HG03060 (cell line): ENCODE measurements around the gene ACADVL.
"Not testable (repeated sequence)": the region's sequence is repeated elsewhere in the genome, so short reads cannot be mapped to it uniquely, and the experiment has no call there.

Experiments
- ATAC-seq: cut with Tn5 transposase; IDR thresholded peaks from one replicate; pipeline ENCODE4 v1.9.1; 2021; ENCODE audit warnings: low read depth, moderate number of reproducible peaks; ENCODE audit not compliant: unreplicated experiment

ACADVL gene

DNA sequence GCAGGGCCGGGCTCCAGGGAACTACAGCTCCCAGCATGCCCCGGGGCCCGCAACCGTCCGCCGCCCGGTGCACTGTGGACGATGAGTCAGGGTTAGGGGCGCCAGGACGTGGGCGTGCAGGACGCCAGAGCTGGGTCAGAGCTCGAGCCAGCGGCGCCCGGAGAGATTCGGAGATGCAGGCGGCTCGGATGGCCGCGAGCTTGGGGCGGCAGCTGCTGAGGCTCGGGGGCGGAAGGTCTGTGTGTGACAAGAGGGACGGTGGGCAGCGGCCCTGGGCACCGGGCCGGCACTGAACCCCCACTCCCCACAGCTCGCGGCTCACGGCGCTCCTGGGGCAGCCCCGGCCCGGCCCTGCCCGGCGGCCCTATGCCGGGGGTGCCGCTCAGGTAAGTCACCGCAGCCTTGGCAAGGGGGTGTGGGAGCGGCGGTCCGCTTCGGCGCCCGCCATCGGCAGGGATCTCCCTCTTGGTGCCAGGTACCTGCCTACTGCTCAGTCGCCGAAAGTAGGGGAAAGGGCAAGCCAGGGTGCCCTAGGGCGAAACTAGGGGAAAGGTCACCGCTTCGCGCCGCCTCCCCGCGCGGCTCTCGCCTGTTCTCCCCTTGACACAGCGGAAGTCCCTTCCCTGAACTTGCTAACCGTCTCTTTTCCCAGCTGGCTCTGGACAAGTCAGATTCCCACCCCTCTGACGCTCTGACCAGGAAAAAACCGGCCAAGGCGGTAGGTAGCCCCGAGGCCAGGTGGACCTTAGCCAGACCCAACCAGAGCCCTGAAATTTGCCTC lies at the start of gene ACADVL, which contains the start of gene DLG4:
Gene ACADVL (plus strand): TSS at position 127 of the 781 bp plus-strand sequence. CDS start 47 bp downstream, at position 174.
Gene DLG4 (minus strand): TSS at position 25 of the 781 bp plus-strand sequence.
- ATAC-seq, result no peak

DNA sequence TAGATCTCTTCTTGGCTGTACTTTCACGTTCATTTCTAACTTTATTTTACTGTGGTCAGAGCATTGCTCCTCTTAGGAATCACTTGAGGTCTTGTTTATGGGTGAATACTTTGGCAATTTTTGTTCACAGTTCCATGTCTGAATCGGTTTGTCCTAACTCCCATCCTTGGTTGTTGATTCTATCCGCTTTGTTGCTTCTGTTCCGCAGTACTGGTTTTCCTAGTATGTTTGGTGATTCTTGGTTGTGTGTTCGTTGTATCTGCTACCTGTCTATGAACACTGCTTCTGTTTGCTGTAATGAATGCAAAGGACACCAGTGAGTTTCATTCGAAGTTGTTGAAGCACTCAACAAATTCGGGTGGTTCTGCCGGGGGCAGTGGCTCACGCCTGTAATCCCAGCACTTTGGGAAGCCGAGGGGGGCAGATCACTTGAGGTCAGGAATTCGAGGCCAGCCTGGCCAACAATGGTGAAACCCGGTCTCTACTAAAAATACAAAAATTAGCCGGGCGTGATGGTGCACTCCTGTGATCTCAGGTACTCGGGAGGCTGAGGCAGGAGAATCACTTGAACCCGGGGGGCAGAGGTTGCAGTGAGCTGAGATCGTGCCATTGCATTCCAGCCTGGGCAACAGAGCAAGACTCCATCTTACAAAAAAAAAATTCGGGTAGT lies 47.1 kb upstream of the ACADVL start:
- ATAC-seq, result not testable (repeated sequence)

DNA sequence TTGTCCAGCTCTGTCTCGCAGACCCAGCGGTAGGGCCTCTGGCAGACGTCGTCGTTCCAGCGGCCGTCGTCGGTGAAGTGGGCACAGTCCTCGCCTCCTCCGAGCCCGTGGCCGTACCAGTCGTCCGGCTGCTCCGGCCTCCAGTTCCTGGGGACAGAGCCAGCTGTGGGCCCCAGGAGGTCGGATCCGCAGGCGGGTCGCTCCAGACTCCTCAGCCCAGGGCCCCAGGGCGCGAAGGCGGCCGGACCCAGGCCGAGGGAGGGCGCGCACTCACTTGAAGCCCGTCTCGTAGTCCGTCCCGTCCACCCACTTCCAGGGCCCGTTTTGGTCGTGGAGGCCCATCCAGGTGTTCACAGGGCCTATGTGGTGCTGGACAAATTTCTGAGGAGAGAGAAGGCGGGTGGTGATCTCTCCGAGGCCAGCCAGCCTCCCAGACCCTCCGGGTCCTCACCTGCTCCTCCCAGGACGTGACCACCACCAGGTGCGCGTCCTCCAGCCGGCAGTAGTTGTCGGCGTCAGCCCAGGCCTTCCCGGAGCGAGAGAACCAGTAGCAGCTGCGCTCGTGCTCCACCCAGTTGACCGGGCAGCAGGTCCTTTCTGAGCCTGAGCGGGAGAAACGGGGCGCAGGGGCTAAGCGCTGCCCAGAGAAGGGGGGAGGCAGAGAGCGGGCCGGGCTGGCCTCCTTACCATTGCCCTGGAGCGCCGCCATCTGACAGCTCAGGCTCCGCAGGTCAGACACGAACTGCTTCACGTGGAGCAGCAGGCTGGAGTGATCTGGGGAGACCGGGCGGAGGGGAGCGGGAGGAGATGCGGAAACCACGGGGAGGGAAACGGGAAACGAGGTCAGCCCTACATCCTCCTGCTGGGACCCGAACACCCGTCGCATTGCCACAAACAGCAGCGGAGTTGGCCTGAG lies 45.8 kb upstream of the ACADVL start:
- no peak for ATAC-seq

DNA sequence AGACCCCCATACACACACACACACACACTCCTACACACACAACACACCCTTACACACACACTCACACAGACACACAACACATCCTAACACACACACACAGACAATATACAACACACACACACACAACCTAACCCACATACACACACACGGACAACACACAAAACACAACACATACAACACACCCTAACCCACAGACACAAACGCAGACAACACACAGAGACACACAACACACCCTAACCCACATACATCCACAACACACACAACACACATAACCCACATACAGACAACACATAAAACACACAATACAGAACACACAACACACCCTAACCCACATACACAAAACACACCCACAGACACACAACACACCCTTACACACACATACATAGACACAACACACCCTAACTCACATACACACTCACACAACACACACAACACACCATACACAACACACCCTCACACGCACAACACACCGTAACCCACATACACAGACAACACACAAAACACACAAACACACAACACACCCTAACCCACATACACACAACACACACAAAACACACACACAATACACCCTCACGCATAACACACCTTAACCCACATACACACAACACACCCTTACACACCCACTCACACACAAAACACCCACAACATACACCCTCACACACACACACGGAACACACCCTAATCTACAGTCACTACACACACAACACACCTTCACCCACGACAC lies 45.0 kb upstream of the ACADVL start:
- ATAC-seq, result no peak

DNA sequence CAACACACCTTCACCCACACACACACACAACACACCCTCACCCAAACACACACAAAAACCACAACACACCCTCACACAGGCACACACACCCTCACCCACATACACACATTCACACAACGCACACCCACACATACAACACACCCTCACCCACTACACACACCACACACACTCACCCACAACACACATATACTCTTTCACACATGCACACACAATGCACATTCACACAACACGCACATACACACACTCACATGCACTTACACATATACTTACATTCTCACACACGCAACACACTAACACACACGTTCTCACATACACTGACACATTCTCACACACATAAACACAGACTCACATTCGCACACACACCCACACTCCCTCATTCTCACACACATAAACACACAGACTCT lies 44.4 kb upstream of the ACADVL start:
- no peak for ATAC-seq

DNA sequence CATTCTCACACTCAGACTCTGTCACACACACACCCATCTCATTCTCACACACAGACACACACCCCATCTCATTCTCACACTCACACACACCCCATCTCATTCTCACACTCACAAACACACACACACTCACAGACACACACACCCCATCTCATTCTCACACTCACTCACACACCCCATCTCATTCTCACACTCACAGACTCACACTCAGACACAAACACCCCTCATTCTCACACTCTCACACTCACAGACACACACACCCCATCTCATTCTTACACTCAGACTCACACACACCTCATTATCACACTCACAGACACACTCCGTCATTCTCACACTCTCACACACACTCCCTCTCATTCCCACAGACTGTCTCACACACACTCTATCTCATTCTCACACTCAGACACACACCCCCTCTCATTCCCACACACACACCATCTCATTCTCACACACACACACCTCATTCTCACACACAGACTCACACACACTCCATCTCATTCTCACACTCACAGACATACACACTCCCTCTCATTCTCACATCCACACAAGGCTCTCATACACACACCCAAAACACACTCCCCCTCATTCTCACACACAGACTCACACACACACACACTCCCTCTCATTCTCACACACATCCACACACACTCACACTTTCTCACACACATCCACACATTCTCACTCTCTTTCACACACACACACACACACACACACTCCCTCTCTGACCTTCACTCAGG lies 43.5 kb upstream of the ACADVL start:
- no peak for ATAC-seq

DNA sequence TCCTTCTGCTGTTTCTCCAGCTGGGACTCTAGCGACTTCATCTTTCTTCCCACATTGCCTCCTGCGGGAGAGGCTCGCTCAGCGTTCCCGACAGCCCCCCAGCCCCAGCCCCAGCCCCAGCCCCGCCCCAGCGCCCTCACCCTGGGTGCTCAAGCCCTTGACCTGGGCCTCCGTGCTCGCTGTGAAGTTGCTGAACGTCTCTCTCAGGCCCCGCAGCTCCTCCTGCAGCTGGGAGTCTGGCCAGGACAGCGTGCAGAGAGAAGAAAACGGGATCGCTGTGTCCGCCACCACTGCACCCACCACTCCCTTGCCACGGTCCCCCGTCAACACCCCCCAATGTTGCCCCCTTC lies 42.9 kb upstream of the ACADVL start:
- ATAC-seq, result no peak

DNA sequence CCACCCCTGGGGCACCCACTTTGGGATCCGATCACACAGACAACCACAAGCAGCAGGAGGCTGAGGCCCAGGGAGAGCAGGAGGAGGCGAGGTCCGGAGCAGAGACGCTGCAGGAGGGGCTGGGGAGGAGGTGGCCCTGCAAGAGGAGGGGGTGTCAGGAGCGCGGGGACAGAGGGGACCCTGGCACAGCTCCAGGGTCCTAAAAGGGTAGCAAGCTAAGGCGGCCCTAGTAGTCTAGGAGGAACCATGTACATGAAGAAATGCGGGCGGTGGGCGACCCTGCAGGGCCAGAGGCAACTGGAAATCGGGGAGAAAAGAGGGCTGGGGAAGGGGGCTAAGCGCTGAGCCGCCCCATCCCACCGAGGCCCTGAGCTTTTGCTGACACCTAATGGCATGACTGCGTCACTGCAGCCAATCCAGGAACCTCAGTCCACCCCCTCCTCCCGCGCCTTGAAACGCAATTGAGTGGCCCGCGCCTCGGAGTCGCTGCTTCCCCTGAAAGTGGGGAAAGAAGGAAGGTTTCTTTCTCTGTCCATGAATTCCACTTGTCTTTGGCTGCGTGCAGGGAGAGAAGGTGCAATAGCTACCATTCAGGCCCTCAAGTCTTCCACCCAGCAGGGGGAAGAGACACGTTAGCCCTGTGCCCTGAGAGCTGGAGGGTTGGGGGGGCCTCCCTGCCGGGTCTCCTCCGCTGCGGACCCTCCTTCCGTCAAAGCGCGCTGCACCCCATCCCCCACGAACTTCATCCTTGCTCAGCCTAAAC lies 42.4 kb upstream of the ACADVL start:
- no peak for ATAC-seq

DNA sequence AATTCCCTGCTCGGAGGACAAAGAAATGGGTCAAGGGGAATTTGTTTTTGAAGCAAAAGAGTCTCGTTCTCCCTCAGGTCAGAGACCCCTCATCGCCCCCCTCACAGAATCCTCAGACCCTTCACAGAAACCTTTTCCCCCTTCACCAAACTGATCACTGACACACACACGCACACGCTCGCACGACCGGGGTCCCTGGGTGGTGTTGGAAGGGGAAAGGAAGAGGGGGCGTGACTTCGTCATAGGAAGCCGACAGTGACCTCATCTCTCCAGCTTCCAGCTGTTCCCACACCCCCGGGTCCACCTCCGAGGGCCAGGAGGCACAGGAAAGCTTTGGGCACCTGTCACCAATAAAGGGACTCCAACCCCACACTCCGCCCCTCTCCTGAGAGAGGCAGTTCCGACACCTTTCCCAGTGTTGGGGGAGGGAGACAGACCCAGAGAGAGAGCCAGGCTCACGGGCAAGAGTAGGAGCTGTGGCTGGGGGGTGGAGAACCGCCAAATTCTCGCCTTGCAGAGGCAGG lies 41.7 kb upstream of the ACADVL start:
- no peak for ATAC-seq

DNA sequence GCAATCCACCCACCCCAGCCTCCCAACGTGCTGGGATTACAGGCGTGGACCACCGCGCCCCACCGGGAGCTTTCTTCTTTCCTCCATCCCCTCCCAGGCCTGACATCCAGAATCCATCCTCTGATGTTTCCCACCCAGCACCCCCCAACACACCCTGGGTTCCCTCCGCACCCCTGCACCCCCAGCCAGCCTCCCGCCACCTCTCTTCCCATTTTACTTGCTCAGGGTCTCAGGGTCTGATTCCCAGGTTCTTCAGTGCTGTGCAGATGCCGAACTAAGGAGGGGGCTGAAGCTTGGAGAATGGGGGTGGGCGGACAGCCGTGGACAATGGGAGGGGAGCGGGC lies 40.8 kb upstream of the ACADVL start:
- no peak for ATAC-seq

DNA sequence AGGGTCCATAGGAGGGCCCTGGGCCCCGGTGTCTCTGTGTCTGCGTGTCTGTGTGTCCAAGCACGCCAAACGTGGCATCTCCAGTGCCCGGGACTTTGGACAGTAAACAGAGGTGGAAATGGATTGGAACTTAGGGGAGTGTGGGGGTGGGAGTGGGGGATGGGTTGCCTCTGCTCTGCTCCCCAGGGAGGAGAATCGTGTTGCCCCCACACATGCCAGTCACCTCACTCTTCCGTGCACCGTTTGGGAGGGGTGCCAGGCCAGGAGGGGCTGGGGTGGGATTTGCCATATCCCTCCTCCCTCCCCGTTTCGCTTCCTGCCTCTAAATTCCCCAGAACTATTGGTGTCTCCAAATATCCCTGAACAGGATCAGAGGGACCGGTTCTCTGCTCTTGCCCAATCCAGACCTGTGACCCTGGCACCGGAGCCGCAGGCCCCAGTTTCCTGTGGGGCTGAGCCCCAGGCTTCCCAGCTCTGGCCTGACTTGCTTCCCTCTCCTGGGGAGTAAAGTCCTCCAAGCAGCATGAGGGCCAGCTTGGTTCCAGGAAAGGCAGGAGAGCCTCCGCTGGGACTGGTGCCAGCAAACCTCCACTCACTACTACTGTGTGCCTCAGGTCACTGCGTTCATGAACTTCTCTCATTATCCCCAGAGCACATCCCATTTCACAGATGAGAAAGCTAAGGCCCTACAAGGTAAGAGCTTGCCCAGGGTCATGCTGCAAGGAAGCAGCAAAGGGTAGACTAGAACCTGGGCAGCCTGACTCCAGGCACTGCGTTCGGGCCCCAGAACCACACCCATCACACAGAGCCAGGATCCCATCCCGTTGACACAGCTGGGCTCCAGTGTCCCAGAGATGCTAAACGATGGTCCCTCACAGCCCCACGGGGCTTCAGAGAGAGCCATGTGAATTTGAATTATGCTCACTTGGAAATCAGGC lies 40.2 kb upstream of the ACADVL start, which contains the start of gene ASGR1:
Gene ASGR1 (minus strand): TSS at position 54 of the 938 bp plus-strand sequence. CDS start 807 bp downstream, outside the sequence.
- no peak for ATAC-seq

DNA sequence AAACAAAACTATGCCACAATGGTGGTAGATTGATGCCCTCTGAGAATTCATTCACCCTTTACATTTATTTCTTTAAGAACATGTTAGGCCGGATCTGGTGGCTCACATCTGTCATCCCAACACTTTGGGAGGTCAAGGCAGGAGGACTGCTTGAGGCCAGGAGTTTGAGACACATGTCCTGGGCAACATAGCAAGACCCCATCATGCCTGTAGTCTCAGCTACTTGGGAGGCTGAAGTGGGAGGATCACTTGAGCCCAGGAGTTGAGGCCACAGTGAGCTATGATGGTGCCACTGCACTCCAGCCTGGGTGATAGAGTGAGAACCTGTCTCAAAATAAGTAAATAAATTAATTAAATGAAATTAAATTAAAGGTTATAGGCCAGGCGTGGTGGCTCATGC lies 37.6 kb upstream of the ACADVL start:
- not testable (repeated sequence) for ATAC-seq

DNA sequence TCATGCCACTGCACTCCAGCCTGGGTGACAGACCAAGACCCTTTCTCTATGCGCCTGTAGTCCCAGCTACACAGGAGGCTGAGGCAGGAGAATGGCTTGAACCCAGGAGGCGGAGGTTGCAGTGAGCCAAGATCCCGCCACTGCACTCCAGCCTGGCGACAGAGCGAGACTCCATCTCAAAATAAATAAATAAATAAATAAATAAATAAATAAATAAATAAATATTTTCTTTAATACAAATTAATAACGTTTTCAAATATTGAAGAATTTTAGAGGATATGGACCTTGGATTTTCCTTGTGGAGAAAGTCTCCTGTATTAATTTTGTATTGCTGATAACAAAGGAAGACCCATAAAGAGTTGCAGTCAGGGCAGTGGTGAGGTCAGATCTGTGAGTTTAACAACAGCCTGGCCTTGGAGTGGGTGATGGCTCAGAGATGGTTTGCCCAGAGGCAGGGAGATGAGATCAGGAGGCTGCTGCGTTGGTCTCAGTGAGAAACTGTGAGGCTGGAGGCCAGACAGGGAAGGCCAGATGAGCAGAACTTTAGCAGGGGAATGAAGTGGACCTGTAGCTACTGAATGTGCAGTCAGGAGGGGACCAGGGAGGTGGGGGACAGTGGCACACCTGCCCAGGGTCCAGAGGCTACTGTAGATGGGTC lies 36.2 kb upstream of the ACADVL start:
- no peak for ATAC-seq

DNA sequence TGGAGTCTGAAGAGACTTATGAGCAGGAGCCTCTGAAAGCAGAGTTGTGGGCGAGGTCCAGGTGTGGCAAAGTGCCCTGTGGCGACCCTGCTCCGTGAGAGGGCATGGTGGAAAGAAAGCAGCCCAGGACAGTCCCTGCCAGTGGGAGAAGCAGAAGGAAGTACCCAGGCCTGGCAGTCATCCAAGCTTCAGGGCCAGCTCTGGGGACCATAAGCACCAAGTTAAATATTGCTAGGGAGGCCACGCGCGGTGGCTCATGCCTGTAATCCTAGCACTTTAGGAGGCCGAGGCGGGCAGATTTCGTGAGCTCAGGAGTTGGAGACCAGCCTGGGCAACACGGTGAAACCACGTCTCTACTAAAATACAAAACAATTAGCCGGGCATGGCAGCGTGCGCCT lies 35.6 kb upstream of the ACADVL start:
- ATAC-seq, result no peak

DNA sequence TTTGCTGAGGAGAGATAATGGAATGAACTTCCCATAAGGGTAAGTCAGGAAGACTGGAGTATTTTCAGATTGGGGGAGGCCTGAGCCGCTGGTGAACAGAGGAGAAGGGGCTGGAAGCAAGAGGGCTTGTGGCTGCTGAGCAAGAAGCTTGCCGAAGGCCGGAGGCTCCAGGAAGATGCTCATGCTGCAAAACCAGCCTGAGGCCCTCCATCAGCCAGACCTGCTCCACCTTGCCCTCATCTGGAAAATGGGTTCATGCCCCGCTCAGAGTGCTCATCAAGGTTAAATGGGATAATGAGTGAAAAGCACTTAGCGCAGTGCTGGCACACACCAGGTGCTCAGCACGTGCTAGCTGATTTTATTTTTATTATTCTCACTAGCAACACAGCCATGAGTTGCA lies 35.1 kb upstream of the ACADVL start:
- no peak for ATAC-seq

DNA sequence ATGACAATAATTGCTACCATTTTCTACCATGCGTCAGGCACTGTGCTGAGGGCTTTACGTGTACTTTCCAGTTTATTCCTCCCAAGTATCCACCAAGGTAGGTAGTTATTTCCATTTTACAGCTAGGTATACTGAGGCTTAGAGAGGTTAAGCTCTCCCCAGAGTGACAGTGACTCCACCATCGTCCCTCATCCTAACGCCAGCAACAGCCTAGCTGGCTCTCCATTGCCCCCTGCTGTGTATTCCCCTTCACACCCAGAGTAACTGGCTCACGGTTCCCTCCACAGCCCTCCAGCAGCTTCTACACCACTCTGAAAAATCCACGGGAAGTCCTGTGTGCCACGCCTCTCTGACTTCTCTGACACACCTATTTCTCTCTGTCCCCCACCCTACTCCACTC lies 33.5 kb upstream of the ACADVL start:
- no peak for ATAC-seq

DNA sequence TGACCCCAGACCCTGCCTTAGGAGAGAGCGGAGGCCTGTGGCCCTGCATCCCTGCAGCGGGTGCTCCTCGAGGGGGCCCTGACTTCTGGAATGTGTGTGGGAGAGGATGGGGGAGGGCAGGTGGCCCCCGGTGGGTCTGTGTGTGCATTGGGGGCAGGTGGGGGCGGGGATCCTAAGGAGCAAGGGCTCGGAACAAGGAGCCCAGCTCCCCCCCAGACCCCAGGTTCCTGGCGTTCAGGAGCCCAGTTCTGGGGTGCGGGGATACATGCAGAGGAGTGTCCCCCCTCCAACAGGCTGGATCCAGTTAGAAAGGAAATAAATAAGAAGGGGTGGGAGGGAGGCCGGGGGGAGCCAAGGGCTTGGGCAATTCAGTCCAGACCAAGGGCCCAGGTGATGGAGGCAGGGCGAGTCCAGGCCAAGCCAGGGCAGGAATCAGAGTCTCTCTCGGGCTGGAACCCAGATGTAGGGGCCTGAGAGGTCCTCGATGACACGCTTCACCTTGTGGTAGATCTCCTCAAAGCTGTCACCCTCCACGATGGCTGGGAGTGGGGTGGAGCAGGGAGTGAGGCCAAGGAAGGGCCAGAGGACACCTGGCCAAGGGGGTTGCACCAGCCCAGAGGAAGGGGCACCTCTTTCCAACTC lies 29.3 kb upstream of the ACADVL start:
- ATAC-seq, result no peak
